ENCODE results near the gene C6. TPM values are rescaled to one million over a fixed set of nuclear protein-coding genes. Genes with fewer than 3 reads are reported as not detected.

C6 gene
- total RNA-seq, 4 donors from 2014 or later = 9.6 to 37.6 (median 15.0) TPM

DNA sequence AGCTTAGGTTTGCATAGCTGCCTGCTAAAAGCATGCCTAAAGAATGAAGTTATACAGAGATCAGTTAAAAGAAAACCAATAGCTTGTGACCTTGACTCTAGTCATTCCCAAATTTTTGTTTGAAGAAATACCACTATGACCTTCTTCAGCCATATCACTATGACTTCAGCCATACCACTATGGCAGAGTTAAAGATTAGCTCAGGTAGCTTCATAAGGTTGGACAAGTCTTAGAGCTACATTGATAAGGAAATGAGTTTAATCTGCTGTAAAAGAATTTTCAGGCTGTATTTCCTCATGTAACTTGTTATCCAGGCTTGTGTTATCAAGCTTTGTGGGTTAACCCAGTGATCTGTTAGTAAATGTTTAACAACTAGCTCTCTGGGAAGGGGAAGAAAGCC lies 30.7 kb downstream of the C6 start:
- H3K27me3 ChIP-seq = no peaks in the 10 kb centered on the region

DNA sequence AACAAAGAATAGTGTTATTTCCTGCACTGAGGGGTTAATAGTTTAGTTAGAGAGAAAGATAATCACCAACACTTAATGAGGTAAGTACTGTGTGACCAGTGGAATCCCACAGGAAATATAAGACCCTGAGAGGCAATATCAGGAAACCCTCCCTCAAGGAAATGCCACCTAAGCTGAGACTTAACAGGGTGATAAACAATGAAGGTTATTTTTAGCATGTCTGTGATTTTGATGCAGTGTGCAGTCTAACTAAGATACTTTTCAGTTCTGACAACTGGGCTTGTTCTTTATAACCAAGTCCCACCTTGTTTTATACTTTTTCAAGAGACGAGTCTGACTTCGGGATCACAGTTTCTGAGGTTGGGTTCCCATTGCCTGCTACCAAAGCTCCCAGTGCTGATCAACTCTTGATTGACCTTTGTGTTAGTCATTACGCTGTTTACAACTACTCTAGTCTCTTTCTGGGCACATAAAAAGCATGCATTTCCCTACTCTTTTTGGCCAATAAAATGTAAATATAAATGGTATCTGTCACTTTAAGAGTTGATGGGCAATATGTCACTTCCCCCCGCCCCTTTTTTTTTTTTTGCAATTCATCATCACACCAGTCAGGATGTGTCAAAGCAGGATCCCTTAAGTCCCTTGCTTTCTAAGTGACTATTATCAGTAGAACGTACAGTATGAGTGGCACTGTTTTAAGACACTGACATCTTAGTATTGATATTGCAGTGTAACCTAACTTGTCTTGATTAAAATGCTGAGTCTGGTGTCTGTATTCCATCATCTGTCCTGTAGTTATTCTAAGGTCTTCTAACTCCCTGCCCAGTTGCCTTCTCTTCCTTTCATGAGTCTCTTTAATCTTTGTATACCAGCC lies 31.4 kb downstream of the C6 start:
- WGBS, 2 donors = 62 to 69% methylated on average over 5 of the region's 5 CpGs
- TF ChIP-seq EP300 (IDR thresholded peaks at IDR 0.05) (no peak), CTCF (IDR thresholded peaks at IDR 0.05) (no peak), POLR2A (IDR thresholded peaks at IDR 0.05) (no peak)
- Histone ChIP-seq H3K9me3 (no peaks in the 10 kb centered on the region), H3K27ac (peak overlapping the region in 1 of 4 donors; percentile 22), H3K4me1 (peaks cover 0 to 20% (median 7%) of the 10 kb centered on the region in 4 donors), H3K36me3 (no peaks in the 10 kb centered on the region), H3K4me3 (no peak overlapping the region), H3K27me3 (no peaks in the 10 kb centered on the region)
- no peak for DNase-seq (ENCODE audit: low spot score in 2 of 2)

More for the DNA sequence above, 30.7 kb downstream of the C6 start:
- Histone ChIP-seq H3K4me1 (peaks cover 0 to 21% (median 7%) of the 10 kb centered on the region in 4 donors), H3K36me3 (no peaks in the 10 kb centered on the region), H3K27ac (no peak overlapping the region), H3K9me3 (no peaks in the 10 kb centered on the region), H3K4me3 (no peak overlapping the region)
- no peak for TF ChIP-seq POLR2A (IDR thresholded peaks at IDR 0.05)
- no peak for TF ChIP-seq EP300 (IDR thresholded peaks at IDR 0.05)
- no peak for TF ChIP-seq CTCF (IDR thresholded peaks at IDR 0.05)
- no peak for DNase-seq (ENCODE audit: low spot score in 2 of 2)

DNA sequence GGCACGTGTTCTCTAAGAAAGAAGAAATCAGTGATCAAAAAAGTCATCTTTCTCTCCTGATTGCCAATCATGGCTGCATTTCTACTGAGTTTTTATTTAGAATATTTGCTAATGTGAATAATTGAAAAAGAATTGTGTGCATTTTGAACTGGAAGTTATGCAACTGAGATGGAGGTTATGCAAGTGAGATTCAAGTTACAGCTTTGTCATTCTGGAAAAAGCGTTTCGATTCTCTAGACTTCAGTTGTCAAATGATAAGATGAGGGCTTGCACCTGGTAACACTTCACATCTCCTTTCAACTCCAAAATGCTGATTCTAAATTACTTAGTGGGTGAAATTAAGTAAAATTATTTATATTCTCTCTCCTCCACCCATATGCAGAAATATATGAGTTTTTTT lies 36.4 kb downstream of the C6 start:
- 89% methylated on average over 3 of the region's 3 CpGs for WGBS, 2 donors
- TF ChIP-seq POLR2A (IDR thresholded peaks at IDR 0.05) = no peak
- no peak for TF ChIP-seq CTCF (IDR thresholded peaks at IDR 0.05)
- TF ChIP-seq EP300 (IDR thresholded peaks at IDR 0.05) = no peak
- DNase-seq (ENCODE audit: low spot score in 2 of 2) = no peak

DNA sequence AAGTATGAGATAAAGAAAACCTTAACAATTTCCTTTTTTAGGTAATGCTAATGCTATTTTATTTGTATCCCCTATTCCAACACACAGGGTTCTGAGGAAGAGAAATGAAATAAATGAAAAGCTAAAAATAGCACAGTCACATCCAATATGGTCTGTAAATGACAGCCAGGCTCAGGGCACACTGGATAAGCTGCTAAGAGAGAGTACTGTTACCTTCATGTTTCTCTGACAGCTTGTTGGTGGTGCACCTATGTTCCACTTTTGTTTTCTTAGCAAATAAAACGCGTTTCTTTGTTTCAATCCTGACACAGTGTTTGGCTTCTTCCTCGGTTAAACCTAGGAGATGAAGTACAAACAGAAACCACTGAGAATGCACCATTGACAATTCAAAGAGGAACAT lies 41.3 kb downstream of the C6 start:
- Histone ChIP-seq H3K27me3 (no peaks in the 10 kb centered on the region), H3K4me3 (no peak overlapping the region), H3K9me3 (no peaks in the 10 kb centered on the region), H3K27ac (no peak overlapping the region), H3K36me3 (no peaks in the 10 kb centered on the region), H3K4me1 (no peaks in the 10 kb centered on the region)
- DNase-seq (ENCODE audit: low spot score in 2 of 2) = no peak
- no peak for TF ChIP-seq POLR2A (IDR thresholded peaks at IDR 0.05)
- TF ChIP-seq EP300 (IDR thresholded peaks at IDR 0.05) = no peak
- no peak for TF ChIP-seq CTCF (IDR thresholded peaks at IDR 0.05)
- 92 to 94% methylated on average over 3 of the region's 3 CpGs for WGBS, 2 donors

More for the DNA sequence above, 36.4 kb downstream of the C6 start:
- Histone ChIP-seq H3K27me3 (no peaks in the 10 kb centered on the region), H3K4me3 (no peak overlapping the region), H3K27ac (no peak overlapping the region), H3K9me3 (no peaks in the 10 kb centered on the region), H3K36me3 (no peaks in the 10 kb centered on the region), H3K4me1 (peaks cover 0 to 6% (median 0%) of the 10 kb centered on the region in 4 donors)

GRCh38 chr5:41161271-41161670 lies 52.1 kb downstream of the C6 start:
- DNase-seq (ENCODE audit: low spot score in 2 of 2) = no peak
- H3K36me3 ChIP-seq = no peaks in the 10 kb centered on the region
- H3K27me3 ChIP-seq = no peaks in the 10 kb centered on the region
- H3K27ac ChIP-seq = no peak overlapping the region
- TF ChIP-seq EP300 (IDR thresholded peaks at IDR 0.05) (no peak), CTCF (IDR thresholded peaks at IDR 0.05) (no peak)
- H3K4me3 ChIP-seq = no peak overlapping the region
- H3K4me1 ChIP-seq = no peaks in the 10 kb centered on the region
- 40 to 55% methylated on average over 1 of the region's 1 CpG for WGBS, 2 donors
- no peaks in the 10 kb centered on the region for H3K9me3 ChIP-seq
